H9 (cell line): ENCODE measurements around the gene DMPK. TPM values are rescaled to one million over a fixed set of nuclear protein-coding genes. Genes with fewer than 3 reads are reported as not detected.

Experiments used
- DNase-seq: peaks from one replicate; pipeline ENCODE4 v3.0.0-alpha.2; 2017
- H2AFZ ChIP-seq: one replicate; pipeline ENCODE4 v1.6.1; 2013; ENCODE audit warnings: mild to moderate bottlenecking, low read length, control low read depth, moderate library complexity
- H2AK5ac ChIP-seq: 2 replicates; pipeline ENCODE4 v1.6.1; 2013; ENCODE audit warnings: low read length, control low read depth, mixed read lengths; ENCODE audit not compliant: insufficient read length
- H2BK120ac ChIP-seq: one replicate; pipeline ENCODE4 v1.6.1; 2013; ENCODE audit warnings: low read depth, mild to moderate bottlenecking, low read length, control low read depth, inconsistent platforms; ENCODE audit not compliant: poor library complexity, severe bottlenecking
- H2BK12ac ChIP-seq: 2 replicates; pipeline ENCODE4 v1.6.1; 2013; ENCODE audit warnings: low read length, control low read depth, mixed read lengths, low read depth; ENCODE audit not compliant: insufficient read length
- H2BK15ac ChIP-seq: 2 replicates; pipeline ENCODE4 v1.6.1; 2013; ENCODE audit warnings: low read depth, low read length, control low read depth
- H2BK20ac ChIP-seq: one replicate; pipeline ENCODE4 v1.6.1; 2013; ENCODE audit warnings: low read depth, mild to moderate bottlenecking, low read length, control low read depth, inconsistent platforms; ENCODE audit not compliant: poor library complexity, severe bottlenecking
- H2BK5ac ChIP-seq: 2 replicates; pipeline ENCODE4 v1.6.1; 2013; ENCODE audit warnings: low read length, control low read depth, mixed read lengths; ENCODE audit not compliant: insufficient read length
- H3K14ac ChIP-seq: 2 replicates; pipeline ENCODE4 v1.6.1; 2013; ENCODE audit warnings: low read length, control low read depth; ENCODE audit not compliant: insufficient read depth
- H3K18ac ChIP-seq: 2 replicates; pipeline ENCODE4 v1.6.1; 2013; ENCODE audit warnings: low read depth, mild to moderate bottlenecking, mixed read lengths, low read length, control low read depth; ENCODE audit not compliant: insufficient read length
- H3K23ac ChIP-seq: 2 replicates; pipeline ENCODE4 v1.6.1; 2013; ENCODE audit warnings: low read length, control low read depth, mixed read lengths, low read depth; ENCODE audit not compliant: insufficient read length
- H3K23me2 ChIP-seq: 2 replicates; pipeline ENCODE4 v1.6.1; 2013; ENCODE audit warnings: low read depth, mild to moderate bottlenecking, mixed read lengths, low read length, control low read depth; ENCODE audit not compliant: insufficient read length, poor library complexity, severe bottlenecking
- H3K27ac ChIP-seq: 2 replicates; pipeline ENCODE4 v1.5.1; 2013; ENCODE audit warnings: low read length, control low read depth, mixed read lengths, low read depth; ENCODE audit not compliant: insufficient read length
- H3K27me3 ChIP-seq: 2 replicates; pipeline ENCODE4 v1.6.1; 2013; ENCODE audit warnings: low read length, control low read depth, inconsistent platforms; ENCODE audit not compliant: insufficient read depth
- H3K4ac ChIP-seq: 2 replicates; pipeline ENCODE4 v1.6.1; 2013; ENCODE audit warnings: low read depth, mild to moderate bottlenecking, control low read depth, inconsistent platforms, low read length, moderate library complexity
- H3K4me1 ChIP-seq: 2 replicates; pipeline ENCODE4 v1.6.1; 2013; ENCODE audit warnings: low read length, control low read depth, inconsistent platforms; ENCODE audit not compliant: insufficient read depth
- H3K4me2 ChIP-seq: 2 replicates; pipeline ENCODE4 v1.6.1; 2013; ENCODE audit warnings: low read length, control low read depth, mixed read lengths; ENCODE audit not compliant: insufficient read length, insufficient read depth
- H3K56ac ChIP-seq: 2 replicates; pipeline ENCODE4 v1.6.1; 2013; ENCODE audit warnings: low read depth, mild to moderate bottlenecking, mixed read lengths, low read length, control low read depth; ENCODE audit not compliant: insufficient read length
- H3K79me1 ChIP-seq: 2 replicates; pipeline ENCODE4 v1.6.1; 2013; ENCODE audit warnings: low read depth, mild to moderate bottlenecking, moderate library complexity, low read length, control low read depth, inconsistent platforms; ENCODE audit not compliant: insufficient read depth, poor library complexity, severe bottlenecking
- H3K79me2 ChIP-seq: 2 replicates; pipeline ENCODE4 v1.6.1; 2013; ENCODE audit warnings: low read length, control low read depth, inconsistent platforms; ENCODE audit not compliant: insufficient read depth
- H3K9ac ChIP-seq: 2 replicates; pipeline ENCODE4 v1.6.1; 2013; ENCODE audit warnings: low read length, control low read depth, mixed read lengths; ENCODE audit not compliant: insufficient read length; ENCODE audit errors: extremely low read depth
- H3K9me3 ChIP-seq: one replicate; pipeline ENCODE4 v1.6.1; 2013; ENCODE audit warnings: low read depth, low read length, inconsistent platforms; ENCODE audit not compliant: control insufficient read depth
- H3T11ph ChIP-seq: one replicate; pipeline ENCODE4 v1.6.1; 2013; ENCODE audit warnings: mild to moderate bottlenecking, low read length, control low read depth, inconsistent platforms
- H4K20me1 ChIP-seq: one replicate; pipeline ENCODE4 v1.6.1; 2013; ENCODE audit not compliant: control insufficient read depth, insufficient read length, insufficient read depth
- H4K5ac ChIP-seq: 2 replicates; pipeline ENCODE4 v1.6.1; 2013; ENCODE audit warnings: low read depth, mild to moderate bottlenecking, mixed read lengths, low read length, control low read depth; ENCODE audit not compliant: insufficient read length
- H4K8ac ChIP-seq: replicated peaks from 2 replicates; pipeline ENCODE4 v1.6.1; 2013; ENCODE audit warnings: low read length, control low read depth, mixed read lengths, low read depth; ENCODE audit not compliant: insufficient read length
- H4K91ac ChIP-seq: 2 replicates; pipeline ENCODE4 v1.6.1; 2013; ENCODE audit warnings: low read depth, mild to moderate bottlenecking, moderate library complexity, mixed read lengths, low read length, control low read depth; ENCODE audit not compliant: insufficient read length
- H3K27ac Mint-ChIP-seq, 3 experiments: 2 replicates in 2 of 3; 3 replicates in 1 of 3; pipeline ENCODE4 v1.8.0; 2020 to 2021; ENCODE audit warnings: mixed read lengths in 3 of 3, mild to moderate bottlenecking in 1 of 3, moderate library complexity in 1 of 3
- H3K27me3 Mint-ChIP-seq: 2 replicates; pipeline ENCODE4 v1.8.0; 2021; ENCODE audit warnings: low read depth, mild to moderate bottlenecking, moderate library complexity, mixed read lengths
- H3K36me3 Mint-ChIP-seq, 3 experiments: 2 replicates in 2 of 3; 3 replicates in 1 of 3; pipeline ENCODE4 v1.8.0; 2020 to 2021; ENCODE audit warnings: low read depth in 3 of 3, mixed read lengths in 3 of 3; ENCODE audit not compliant: insufficient read depth in 1 of 3
- H3K4me1 Mint-ChIP-seq, 2 experiments: 2 replicates each; pipeline ENCODE4 v1.8.0; 2020; ENCODE audit warnings: mixed read lengths in 2 of 2
- H3K4me3 Mint-ChIP-seq, 2 experiments: 2 replicates in 1 of 2; 3 replicates in 1 of 2; pipeline ENCODE4 v1.8.0; 2020 to 2021; ENCODE audit warnings: mild to moderate bottlenecking in 2 of 2, mixed read lengths in 2 of 2, moderate library complexity in 1 of 2
- H3K9me3 Mint-ChIP-seq, 2 experiments: 2 replicates in 1 of 2; 3 replicates in 1 of 2; pipeline ENCODE4 v1.8.0; 2020; ENCODE audit warnings: mild to moderate bottlenecking in 2 of 2, mixed read lengths in 2 of 2, moderate library complexity in 1 of 2
- WGBS: extraction: QIAGEN DNeasy Blood & Tissue Kit; methylation state at CpG from one replicate; pipeline ENCODE4 v1.1.7; 2013; ENCODE audit warnings: missing lambda C conversion rate, low lambda C conversion rate, mixed read lengths; ENCODE audit not compliant: insufficient read length; ENCODE audit errors: extremely low coverage; 5-methylcytosine and 5-hydroxymethylcytosine counted together
- total RNA-seq: library from RNA; stranded (reverse); gene quantifications from 2 replicates; pipeline ENCODE4 v1.2.1, GENCODE V29; 2021
- TF ChIP-seq, protein P1 (sequence below): fragments of 200-600 bp; sonication (generic); conservative IDR thresholded peaks from 3 replicates; pipeline ENCODE4 v1.8.0; 2021; ENCODE audit warnings: antibody characterized with exemption, mild to moderate bottlenecking

DMPK gene
- total RNA-seq, 1 experiment from 2014 or later, result 67.4 TPM

DNA sequence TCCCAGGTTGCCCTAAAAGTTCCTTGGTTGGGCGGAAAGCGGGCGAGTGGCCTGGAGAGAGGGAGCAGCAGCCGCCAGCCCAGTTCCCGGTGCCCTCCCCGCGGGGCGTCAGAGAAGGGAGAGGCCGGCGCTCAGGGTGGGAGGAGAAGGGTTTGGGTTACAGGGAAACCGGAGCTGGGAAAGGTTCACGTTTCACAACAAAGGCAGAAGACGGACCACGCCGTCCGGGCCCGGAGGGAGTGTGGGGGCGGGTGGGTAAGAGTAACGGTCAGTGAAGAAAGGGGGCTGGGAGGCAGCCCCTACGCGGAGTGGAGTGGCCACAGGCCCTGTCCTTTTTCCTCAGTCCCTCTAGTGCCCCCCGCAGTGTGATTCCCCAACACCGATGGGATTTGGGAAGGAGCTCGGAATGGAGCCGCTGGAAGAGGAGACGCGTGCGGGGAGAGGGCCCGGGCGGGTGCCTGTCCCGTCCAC, 14.8 kb downstream of the DMPK start:
- Histone ChIP-seq H3K9me3 (no peaks in the 10 kb centered on the region), H3K4ac (no peak overlapping the region), H3T11ph (no peak overlapping the region), H3K23ac (no peak overlapping the region), H3K56ac (no peak overlapping the region), H3K14ac (peak overlapping the region; percentile 91), H4K8ac (no peak overlapping the region), H3K27me3 (no peaks in the 10 kb centered on the region), H2AK5ac (no peak overlapping the region), H3K9ac (peak overlapping the region; percentile 6), H2BK120ac (no peak overlapping the region), H2BK20ac (no peak overlapping the region), H4K5ac (no peak overlapping the region), H3K4me2 (peak overlapping the region; percentile 72), H3K27ac (no peak overlapping the region), H2AFZ (no peak overlapping the region), H4K91ac (no peak overlapping the region), H3K4me1 (peaks cover 3% of the 10 kb centered on the region; the same call in 1 of the 2 replicates), H3K23me2 (peaks cover 20% of the 10 kb centered on the region), H2BK15ac (no peak overlapping the region), H3K79me2 (no peaks in the 10 kb centered on the region), H3K18ac (peak overlapping the region; percentile 77), H3K79me1 (no peaks in the 10 kb centered on the region), H4K20me1 (no peaks in the 10 kb centered on the region), H2BK12ac (no peak overlapping the region), H2BK5ac (no peak overlapping the region)
- Mint-ChIP-seq H3K4me1 (peaks cover 13 to 39% of the 10 kb centered on the region in 2 experiments), H3K36me3 (peaks cover 0 to 11% (median 3%) of the 10 kb centered on the region in 3 experiments; a peak in 4 of 7 replicates), H3K9me3 (no peaks in the 10 kb centered on the region; a peak in 1 of 5 replicates), H3K27me3 (peaks cover 4% of the 10 kb centered on the region), H3K4me3 (peak overlapping the region; percentile 91 to 94), H3K27ac (peak overlapping the region in 1 of 3 experiments; percentile 79; a peak in 2 of 7 replicates)
- no CpG with 5 or more reads among the region's 31 CpGs for WGBS
- TF ChIP-seq, protein P1, sequence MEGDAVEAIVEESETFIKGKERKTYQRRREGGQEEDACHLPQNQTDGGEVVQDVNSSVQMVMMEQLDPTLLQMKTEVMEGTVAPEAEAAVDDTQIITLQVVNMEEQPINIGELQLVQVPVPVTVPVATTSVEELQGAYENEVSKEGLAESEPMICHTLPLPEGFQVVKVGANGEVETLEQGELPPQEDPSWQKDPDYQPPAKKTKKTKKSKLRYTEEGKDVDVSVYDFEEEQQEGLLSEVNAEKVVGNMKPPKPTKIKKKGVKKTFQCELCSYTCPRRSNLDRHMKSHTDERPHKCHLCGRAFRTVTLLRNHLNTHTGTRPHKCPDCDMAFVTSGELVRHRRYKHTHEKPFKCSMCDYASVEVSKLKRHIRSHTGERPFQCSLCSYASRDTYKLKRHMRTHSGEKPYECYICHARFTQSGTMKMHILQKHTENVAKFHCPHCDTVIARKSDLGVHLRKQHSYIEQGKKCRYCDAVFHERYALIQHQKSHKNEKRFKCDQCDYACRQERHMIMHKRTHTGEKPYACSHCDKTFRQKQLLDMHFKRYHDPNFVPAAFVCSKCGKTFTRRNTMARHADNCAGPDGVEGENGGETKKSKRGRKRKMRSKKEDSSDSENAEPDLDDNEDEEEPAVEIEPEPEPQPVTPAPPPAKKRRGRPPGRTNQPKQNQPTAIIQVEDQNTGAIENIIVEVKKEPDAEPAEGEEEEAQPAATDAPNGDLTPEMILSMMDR, result no peak
- DNase-seq, result peak; percentile 77
